Ishikawa (cell line): ENCODE data around the gene PTPRJ.

Experiments
- CEBPB ChIP-seq: IDR thresholded peaks from 2 replicates; pipeline ENCODE4 v1.6.1; 2012
- EGR1 ChIP-seq: IDR thresholded peaks from 2 replicates; pipeline ENCODE4 v1.6.1; 2012
- EP300 ChIP-seq: IDR thresholded peaks from 2 replicates; pipeline ENCODE4 v1.6.1; 2012; ENCODE audit warnings: borderline replicate concordance
- REST ChIP-seq: IDR thresholded peaks from 2 replicates; pipeline ENCODE4 v1.6.1; 2012; ENCODE audit warnings: low read depth, mild to moderate bottlenecking
- TF ChIP-seq, protein P1 (sequence below): IDR thresholded peaks from 2 replicates; pipeline ENCODE4 v1.6.1; 2012

GRCh38 chr11:48081151-48082010 is 101.0 kb downstream of the PTPRJ start:
- TF ChIP-seq EGR1 (no peak), REST (no peak), EP300 (no peak; the same call in 1 of the 2 replicates), CEBPB (no peak)
- TF ChIP-seq, protein P1, sequence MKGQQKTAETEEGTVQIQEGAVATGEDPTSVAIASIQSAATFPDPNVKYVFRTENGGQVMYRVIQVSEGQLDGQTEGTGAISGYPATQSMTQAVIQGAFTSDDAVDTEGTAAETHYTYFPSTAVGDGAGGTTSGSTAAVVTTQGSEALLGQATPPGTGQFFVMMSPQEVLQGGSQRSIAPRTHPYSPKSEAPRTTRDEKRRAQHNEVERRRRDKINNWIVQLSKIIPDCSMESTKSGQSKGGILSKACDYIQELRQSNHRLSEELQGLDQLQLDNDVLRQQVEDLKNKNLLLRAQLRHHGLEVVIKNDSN: no peak
